Hematopoietic multipotent progenitor cell treated with erythropoietin and hydrocortisone succinate and interleukin-3 and kit ligand, for 17 days (in vitro differentiated cells): ENCODE measurements around the gene PRKACA.
"Not testable (repeated sequence)": the region's sequence is repeated elsewhere in the genome, so short reads cannot be mapped to it uniquely, and the experiment has no call there.

Source experiments
- DNase-seq: peaks from one replicate; pipeline ENCODE4 v3.0.0-alpha.2; 2015; ENCODE audit warnings: low spot score

Gene PRKACA

GRCh38 chr19:14147797-14148605, 30.4 kb upstream of the PRKACA start:
- no peak for DNase-seq

DNA sequence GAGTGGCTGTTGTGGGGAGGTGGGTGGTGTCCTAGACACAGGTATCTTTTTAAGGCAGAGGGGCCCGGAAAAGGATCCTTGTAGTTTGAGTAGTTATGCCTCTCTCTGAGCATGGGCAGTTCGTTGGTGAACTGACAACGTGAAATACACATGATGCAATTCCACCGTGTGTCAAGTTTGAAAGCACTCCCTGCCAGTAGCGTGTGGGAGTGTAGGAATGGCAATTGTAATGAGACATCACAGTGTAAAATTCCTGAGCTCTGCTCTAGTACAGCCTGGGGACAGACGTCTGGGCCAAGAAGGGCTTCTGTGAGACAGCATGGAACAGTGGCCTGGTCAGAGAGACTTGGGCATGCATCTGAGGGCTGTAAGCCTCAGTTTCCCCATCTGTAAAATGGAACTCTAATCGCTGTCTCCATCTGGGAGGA, 29.2 kb upstream of the PRKACA start:
- DNase-seq: no peak

GRCh38 chr19:14146169-14146568, 28.6 kb upstream of the PRKACA start:
- DNase-seq: not testable (repeated sequence)

- no peak for DNase-seq
These were observed 27.8 kb upstream of the PRKACA start for GRCh38 chr19:14145381-14145780.

DNA sequence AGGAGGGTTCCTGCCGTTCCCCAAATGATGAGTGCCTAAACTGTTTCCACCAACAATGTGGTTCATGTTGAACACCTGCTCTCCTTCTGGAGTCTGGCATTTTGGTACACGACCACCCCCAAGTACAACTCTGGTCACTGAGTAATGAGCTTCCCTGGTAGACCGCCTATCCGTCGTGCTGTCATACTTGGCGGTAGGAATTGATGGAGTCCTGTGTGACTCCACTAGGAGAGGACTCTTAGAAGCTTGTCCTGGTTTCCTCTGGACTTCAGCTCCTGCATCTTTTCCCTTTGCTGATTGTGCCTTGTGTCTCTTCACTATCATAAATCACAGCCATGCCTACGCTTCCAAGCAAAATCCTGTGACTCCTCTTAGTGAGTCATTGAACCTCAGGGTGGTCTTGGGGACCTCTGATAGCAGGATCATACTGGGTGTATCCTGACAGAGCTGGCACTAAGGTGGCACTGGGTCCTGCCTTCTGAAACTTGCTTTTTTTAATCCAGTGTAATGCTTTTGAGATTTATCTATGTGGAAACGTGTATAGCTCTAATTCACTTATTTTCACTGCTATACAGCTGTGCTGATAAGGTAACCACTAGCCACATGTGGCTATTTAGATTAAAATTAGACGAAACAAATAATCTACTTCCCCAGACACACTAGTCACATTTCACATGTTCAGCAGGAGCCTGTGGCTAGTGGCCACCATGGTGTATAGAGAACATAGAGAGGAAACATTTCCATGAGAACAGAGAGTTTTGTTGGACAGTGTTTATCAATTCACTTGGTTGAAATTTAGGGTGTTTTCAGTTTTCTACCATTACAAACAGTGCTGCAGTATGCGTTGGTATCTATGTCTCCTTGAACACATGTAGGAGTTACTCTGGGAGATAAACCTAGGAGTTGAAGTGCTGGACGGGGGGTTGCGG, 25.0 kb upstream of the PRKACA start:
- DNase-seq: peak; percentile 31

- DNase-seq: no peak
These were observed 23.5 kb upstream of the PRKACA start for GRCh38 chr19:14141041-14141440.

DNA sequence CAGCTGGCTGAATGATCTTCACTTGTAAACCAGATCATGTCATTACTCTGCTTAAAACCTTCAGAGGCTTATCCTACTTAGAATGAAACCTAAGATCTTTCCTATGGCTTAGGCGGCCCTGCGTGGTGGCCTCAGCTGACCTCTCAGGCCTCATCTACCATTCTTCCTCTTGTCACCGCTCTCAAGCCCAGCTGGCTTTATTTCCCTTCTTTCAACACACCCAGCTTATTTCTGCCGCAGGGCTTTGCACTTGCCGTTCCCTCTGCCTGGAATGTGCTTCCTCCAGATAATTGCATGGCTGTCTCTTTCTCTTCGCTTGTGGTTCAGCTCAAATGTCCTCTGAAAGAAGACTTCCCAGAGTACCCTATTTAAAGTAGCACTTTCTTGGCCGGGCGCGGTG, 22.4 kb upstream of the PRKACA start:
- no peak for DNase-seq

- no peak for DNase-seq
These were observed 21.2 kb upstream of the PRKACA start for GRCh38 chr19:14138576-14139265.

DNA sequence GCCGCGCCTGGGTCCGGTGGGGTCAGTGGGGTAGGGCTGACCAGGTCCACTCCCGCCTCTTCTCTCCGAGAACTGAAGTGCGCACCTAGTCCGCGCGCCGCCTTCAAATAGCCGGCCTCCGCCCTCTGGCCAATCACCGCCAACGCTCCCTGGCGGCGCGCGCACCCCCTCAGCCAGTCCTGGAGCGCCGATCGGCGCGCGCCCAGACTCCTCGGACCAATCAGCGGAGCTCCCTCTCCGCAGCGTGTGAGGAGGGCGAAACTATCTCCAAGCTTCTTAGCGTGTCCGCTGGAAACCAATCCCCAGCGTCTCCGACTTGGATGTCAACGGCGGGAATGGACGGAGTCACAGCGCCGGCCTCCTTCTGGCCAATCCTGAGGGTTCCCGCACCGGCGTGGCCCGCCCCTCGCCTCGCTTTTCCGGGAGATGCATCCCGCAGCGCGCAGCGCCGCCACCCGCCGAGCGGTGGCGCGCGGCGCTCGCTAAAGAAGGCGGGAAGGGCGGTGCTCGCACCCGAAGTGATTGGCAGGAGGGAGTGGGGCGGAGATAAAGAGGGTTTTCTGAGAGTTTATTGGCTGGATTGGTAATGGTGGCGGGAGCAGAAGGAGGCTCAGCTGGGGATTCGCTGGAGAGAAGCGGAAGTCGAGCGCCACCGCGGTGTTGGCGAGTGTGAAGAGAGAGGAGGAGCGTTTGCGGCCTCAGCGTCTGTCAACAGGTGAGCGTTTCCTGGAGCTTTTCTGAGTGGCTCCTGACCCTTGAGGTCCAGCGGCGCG, 19.1 kb upstream of the PRKACA start, which contains the start of gene ASF1B:
Gene ASF1B, minus strand, starts transcription at position 81 of the 773 bp plus-strand sequence. CDS start 133 bp downstream, outside the sequence.
- peak; percentile 99 for DNase-seq

- DNase-seq: no peak
These were observed 18.5 kb upstream of the PRKACA start for GRCh38 chr19:14135985-14136508.

- DNase-seq: peak; percentile 17
These were observed 17.8 kb upstream of the PRKACA start for GRCh38 chr19:14135355-14135754.

DNA sequence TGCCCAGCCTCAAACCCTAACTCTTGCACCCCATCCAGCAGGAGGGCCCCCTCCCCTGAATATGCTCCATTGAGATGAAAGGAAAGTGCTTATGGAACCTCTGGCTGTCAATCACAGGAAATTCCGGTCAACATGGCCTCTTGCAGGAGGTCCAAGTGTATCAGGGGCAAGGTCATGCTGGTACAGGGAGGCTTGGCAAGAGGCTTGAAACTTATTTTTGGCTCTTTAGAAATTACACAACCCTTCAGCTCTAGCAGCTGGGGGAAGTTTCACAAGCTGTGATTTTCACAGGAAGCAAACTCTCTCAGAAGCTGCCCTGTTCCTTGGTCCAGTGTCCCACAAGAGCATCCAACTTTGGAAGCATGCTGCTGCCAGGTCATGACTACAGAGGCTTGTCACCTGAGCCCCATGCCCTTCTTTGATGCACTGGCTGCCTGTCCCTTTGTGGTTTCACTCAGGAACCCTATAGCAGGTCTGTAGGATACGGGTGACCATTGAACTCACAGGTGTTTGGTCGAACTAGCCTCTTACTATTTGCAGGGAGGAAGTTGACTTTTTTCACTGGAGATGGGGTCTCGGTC, 10.5 kb upstream of the PRKACA start:
- no peak for DNase-seq

- DNase-seq: no peak
These were observed 9.6 kb upstream of the PRKACA start for GRCh38 chr19:14127176-14127575.

DNA sequence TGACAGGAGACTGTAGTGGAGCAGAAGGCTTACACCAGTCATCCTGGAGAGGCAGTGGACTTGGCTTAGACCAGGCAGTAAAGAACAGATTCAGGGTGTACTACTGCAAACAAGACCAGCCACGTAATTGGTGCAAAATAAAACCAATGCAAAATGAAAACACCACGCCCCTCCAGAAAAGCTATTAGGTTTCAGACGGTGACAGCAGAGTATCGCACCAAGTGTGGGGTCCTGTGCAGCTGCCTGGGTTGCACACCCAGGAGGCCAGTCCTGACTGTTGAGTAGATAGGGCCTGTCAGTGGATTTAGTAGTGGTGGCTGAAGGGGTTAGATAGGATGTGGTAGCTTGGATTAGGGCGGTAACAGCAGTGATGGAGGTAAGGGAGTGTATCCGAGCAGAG, 5.4 kb upstream of the PRKACA start:
- no peak for DNase-seq

DNA sequence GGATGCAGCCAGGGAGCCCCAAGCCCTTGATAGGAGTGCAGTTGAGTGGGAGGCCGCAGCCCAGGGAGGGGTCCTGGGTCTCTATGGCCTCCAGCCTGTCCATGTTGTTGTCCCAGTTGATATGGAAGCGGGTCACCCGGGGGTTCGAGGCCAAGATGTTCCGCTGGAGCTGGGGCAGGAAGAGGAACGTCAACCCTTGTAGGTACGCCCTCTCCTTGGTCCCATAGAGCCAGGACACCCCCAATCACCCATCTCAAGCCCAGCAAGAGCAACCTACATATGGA, 2.9 kb upstream of the PRKACA start:
- no peak for DNase-seq

DNA sequence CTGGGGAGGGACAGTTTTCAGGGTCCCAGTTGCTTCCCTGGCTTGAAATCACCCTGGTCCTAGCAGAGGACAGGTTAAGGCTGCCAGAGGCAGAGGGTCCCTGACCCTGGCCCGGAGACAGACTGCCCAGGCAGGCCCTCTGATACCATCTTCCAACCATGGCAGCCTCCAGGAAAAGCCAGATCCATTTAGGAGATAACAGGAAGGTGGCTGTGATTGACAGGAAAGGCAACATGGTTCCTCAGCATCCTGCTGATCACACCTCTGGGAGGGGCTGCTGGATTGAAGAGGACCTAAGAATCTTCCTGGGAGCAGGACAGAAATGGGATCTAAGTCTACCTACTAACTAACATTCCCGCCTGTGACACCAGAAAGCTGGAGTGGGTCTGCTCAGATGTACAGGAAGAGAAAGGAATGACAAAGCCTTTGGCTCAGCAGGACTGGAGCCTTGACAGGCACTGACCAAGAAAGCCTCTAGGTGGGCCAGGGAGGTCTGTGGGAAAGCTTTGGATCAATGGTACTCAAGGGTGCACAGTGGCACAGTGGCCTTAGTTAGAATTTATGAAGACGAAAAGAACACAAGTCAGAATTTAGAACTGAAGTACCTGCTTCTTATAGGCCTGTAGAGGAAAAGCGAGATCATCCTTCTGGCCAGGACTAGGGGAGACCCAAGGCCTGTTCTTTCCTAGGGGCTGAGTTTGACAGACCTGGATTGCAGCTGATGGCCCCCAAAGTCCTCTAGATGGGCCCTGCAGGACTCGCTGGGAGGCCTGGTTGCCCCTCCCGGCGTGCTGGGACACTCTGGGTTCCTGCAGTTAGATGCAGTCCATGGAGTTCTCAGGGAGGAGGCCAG, 2.3 kb upstream of the PRKACA start:
- no peak for DNase-seq

DNA sequence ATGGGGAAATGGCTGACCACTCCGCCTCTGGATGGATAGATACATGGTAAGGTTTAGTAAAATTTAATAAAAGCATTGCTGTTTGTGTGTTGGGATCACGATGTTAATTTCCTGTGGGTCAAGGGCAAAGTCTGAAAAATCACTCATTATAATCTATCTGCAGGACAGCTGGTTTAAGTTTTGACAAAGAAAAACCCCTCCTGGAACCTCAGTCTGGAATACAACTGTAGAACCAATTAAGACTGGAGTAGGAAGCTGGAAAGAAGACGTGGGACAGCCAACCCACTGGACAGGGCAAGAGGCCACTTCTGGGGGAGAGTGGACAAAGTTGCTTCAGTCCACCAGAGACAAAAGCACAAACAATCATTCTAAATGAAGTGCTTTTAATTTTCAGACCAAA, 1.6 kb upstream of the PRKACA start:
- DNase-seq: no peak

- no peak for DNase-seq
These were observed 846 bp upstream of the PRKACA start for GRCh38 chr19:14118165-14119051.

DNA sequence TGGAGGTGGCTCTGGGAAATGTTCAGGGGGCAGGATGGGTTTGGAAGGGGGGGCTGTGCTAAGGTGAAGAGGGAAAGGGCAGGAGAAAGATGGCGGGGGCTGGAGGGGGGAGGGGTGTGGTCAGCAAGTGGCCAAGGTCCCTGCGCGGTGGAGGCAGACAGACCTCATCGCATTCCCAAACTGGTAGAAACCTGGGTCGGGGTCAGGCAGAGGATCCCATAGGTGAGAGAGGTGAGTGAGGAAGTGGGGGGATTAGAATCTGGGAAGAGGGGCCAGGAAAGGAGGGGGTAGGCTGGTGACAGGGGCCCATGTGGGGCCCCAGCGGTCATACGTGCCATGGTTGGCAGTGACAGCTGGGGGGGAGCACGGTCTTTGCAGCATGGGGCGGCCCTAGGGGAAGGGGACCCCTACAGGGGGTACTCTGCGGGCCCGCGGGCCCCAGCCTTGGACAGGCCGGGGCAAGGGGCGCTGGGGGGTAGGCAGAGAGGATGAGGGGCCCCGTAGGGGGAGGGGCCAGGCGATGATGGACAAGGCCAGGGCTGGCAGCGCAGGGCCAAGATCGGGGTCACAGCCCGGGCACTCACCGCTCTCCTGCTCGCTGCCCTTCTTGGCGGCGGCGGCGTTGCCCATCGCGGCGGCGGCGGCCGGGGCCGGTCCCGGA, 514 bp downstream of the PRKACA start:
- peak; percentile 23 for DNase-seq
